Measurements from ENCODE around the gene DCTN1.

The DCTN1 gene

GRCh38 chr2:74328573-74328972 is 51.5 kb downstream of the DCTN1 start:
- no peak overlapping the region for H3K4me3 ChIP-seq (ENCODE audit: insufficient read depth, low read depth, low read length, poor library complexity, severe bottlenecking)
- no peaks in the 10 kb centered on the region for H3K4me1 ChIP-seq (ENCODE audit: control insufficient read depth, insufficient read depth, low read length, poor library complexity, severe bottlenecking)
- H3K9me3 ChIP-seq (ENCODE audit: control insufficient read depth, low read length): no peaks in the 10 kb centered on the region
- DNase-seq: no peak
- H3K27me3 ChIP-seq (replicated peaks; ENCODE audit: control insufficient read depth, insufficient read depth, low read length, poor library complexity, severe bottlenecking): no peaks in the 10 kb centered on the region
- H3K36me3 ChIP-seq (ENCODE audit: control insufficient read depth, insufficient read depth, low read length): peaks cover 15% of the 10 kb centered on the region
- no peak overlapping the region for H3K27ac ChIP-seq (ENCODE audit: insufficient read depth, low read length, poor library complexity, severe bottlenecking)

DNA sequence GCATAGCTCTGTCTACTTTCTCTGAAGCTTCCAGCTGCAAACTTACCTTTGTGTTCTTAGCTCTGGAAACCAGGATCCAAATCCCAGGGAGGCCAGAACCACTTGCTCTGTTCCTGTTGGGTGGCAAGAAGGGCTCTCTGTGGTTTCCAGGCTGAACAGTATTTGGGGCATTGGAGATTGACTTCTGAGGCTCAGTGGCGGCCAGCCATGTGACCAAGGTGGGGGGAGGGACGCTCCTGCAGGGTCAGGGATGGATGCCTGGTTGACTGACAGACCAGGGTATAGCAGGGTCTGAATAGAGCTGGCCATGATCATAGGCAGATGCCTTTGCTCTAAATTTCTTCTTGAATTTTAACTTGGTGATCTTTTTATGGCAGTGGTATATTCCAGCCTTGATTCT is 52.0 kb downstream of the DCTN1 start:
- peaks cover 14% of the 10 kb centered on the region for H3K36me3 ChIP-seq (ENCODE audit: control insufficient read depth, insufficient read depth, low read length)
- no peak overlapping the region for H3K27ac ChIP-seq (ENCODE audit: insufficient read depth, low read length, poor library complexity, severe bottlenecking)

DNA sequence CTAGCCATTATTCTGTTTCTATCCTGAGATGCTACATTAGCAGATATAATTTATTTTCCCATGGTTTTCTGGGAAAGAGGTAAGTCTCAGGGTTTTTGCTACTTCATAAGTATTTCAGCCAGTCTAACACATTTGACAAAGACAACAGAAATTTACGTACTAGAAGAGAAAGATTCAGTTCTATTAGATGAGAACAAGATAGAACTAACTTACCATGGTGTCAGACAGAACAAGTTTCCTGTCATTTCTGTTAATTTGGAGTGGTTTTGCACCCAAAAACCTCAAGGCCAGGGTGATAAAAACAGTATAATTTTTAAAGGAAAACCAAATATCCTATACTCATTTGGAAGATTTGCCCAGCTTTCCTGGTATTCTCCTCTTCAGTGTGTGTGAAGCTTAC is 52.5 kb downstream of the DCTN1 start:
- no peak for DNase-seq
- H3K4me1 ChIP-seq (ENCODE audit: control insufficient read depth, insufficient read depth, low read length, poor library complexity, severe bottlenecking): no peaks in the 10 kb centered on the region
- no peak overlapping the region for H3K27ac ChIP-seq (ENCODE audit: insufficient read depth, low read length, poor library complexity, severe bottlenecking)
- no peak overlapping the region for H3K4me3 ChIP-seq (ENCODE audit: insufficient read depth, low read depth, low read length, poor library complexity, severe bottlenecking)
- peaks cover 9% of the 10 kb centered on the region for H3K36me3 ChIP-seq (ENCODE audit: control insufficient read depth, insufficient read depth, low read length)
- H3K27me3 ChIP-seq (replicated peaks; ENCODE audit: control insufficient read depth, insufficient read depth, low read length, poor library complexity, severe bottlenecking): no peaks in the 10 kb centered on the region
- no peaks in the 10 kb centered on the region for H3K9me3 ChIP-seq (ENCODE audit: control insufficient read depth, low read length)

More for the DNA sequence above, 52.0 kb downstream of the DCTN1 start:
- Histone ChIP-seq H3K4me3 (ENCODE audit: insufficient read depth, low read depth, low read length, poor library complexity, severe bottlenecking) (no peak overlapping the region), H3K27me3 (replicated peaks; ENCODE audit: control insufficient read depth, insufficient read depth, low read length, poor library complexity, severe bottlenecking) (no peaks in the 10 kb centered on the region), H3K4me1 (ENCODE audit: control insufficient read depth, insufficient read depth, low read length, poor library complexity, severe bottlenecking) (no peaks in the 10 kb centered on the region), H3K9me3 (ENCODE audit: control insufficient read depth, low read length) (no peaks in the 10 kb centered on the region)
- no peak for DNase-seq

GRCh38 chr2:74327199-74327598 is 52.9 kb downstream of the DCTN1 start:
- H3K36me3 ChIP-seq (ENCODE audit: control insufficient read depth, insufficient read depth, low read length): peaks cover 8% of the 10 kb centered on the region
- no peaks in the 10 kb centered on the region for H3K9me3 ChIP-seq (ENCODE audit: control insufficient read depth, low read length)
- no peaks in the 10 kb centered on the region for H3K4me1 ChIP-seq (ENCODE audit: control insufficient read depth, insufficient read depth, low read length, poor library complexity, severe bottlenecking)
- DNase-seq: no peak
- H3K4me3 ChIP-seq (ENCODE audit: insufficient read depth, low read depth, low read length, poor library complexity, severe bottlenecking): no peak overlapping the region
- H3K27me3 ChIP-seq (replicated peaks; ENCODE audit: control insufficient read depth, insufficient read depth, low read length, poor library complexity, severe bottlenecking): no peaks in the 10 kb centered on the region
- H3K27ac ChIP-seq (ENCODE audit: insufficient read depth, low read length, poor library complexity, severe bottlenecking): no peak overlapping the region

DNA sequence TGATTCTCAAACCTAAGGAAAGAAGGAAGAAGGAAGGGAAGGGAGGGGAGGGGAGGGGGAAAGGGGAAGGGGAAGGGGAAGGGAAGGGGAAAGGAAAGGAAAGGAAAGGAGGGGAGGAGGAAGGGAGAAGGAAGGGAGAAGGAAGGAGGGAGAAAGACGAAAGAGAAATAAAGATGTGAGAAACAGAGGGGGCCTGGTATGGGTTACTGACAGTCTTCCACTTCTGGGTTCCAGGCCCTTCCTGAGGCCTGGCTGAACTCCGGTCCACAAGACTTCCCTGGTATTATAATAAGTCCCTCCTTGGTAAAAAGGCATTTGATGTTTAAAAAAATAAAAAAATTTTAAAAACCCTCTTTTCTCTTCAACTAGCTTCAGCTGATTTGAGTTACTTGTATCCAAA is 54.3 kb downstream of the DCTN1 start:
- Histone ChIP-seq H3K4me3 (ENCODE audit: insufficient read depth, low read depth, low read length, poor library complexity, severe bottlenecking) (no peak overlapping the region), H3K27me3 (replicated peaks; ENCODE audit: control insufficient read depth, insufficient read depth, low read length, poor library complexity, severe bottlenecking) (no peaks in the 10 kb centered on the region), H3K27ac (ENCODE audit: insufficient read depth, low read length, poor library complexity, severe bottlenecking) (no peak overlapping the region), H3K4me1 (ENCODE audit: control insufficient read depth, insufficient read depth, low read length, poor library complexity, severe bottlenecking) (no peaks in the 10 kb centered on the region), H3K9me3 (ENCODE audit: control insufficient read depth, low read length) (no peaks in the 10 kb centered on the region), H3K36me3 (ENCODE audit: control insufficient read depth, insufficient read depth, low read length) (no peaks in the 10 kb centered on the region)
- no peak for DNase-seq

- no peaks in the 10 kb centered on the region for H3K4me1 ChIP-seq (ENCODE audit: control insufficient read depth, insufficient read depth, low read length, poor library complexity, severe bottlenecking)
- H3K9me3 ChIP-seq (ENCODE audit: control insufficient read depth, low read length): no peaks in the 10 kb centered on the region
- no peak overlapping the region for H3K4me3 ChIP-seq (ENCODE audit: insufficient read depth, low read depth, low read length, poor library complexity, severe bottlenecking)
- H3K27me3 ChIP-seq (replicated peaks; ENCODE audit: control insufficient read depth, insufficient read depth, low read length, poor library complexity, severe bottlenecking): no peaks in the 10 kb centered on the region
- no peaks in the 10 kb centered on the region for H3K36me3 ChIP-seq (ENCODE audit: control insufficient read depth, insufficient read depth, low read length)
- DNase-seq: no peak
- no peak overlapping the region for H3K27ac ChIP-seq (ENCODE audit: insufficient read depth, low read length, poor library complexity, severe bottlenecking)
Measured at GRCh38 chr2:74321737-74322136, 58.4 kb downstream of the DCTN1 start.

GRCh38 chr2:74317701-74318100 is 62.4 kb downstream of the DCTN1 start:
- H3K27me3 ChIP-seq (replicated peaks; ENCODE audit: control insufficient read depth, insufficient read depth, low read length, poor library complexity, severe bottlenecking): no peaks in the 10 kb centered on the region
- no peak overlapping the region for H3K4me3 ChIP-seq (ENCODE audit: insufficient read depth, low read depth, low read length, poor library complexity, severe bottlenecking)
- H3K36me3 ChIP-seq (ENCODE audit: control insufficient read depth, insufficient read depth, low read length): peaks cover 6% of the 10 kb centered on the region
- no peak for DNase-seq
- H3K9me3 ChIP-seq (ENCODE audit: control insufficient read depth, low read length): no peaks in the 10 kb centered on the region
- no peak overlapping the region for H3K27ac ChIP-seq (ENCODE audit: insufficient read depth, low read length, poor library complexity, severe bottlenecking)
- H3K4me1 ChIP-seq (ENCODE audit: control insufficient read depth, insufficient read depth, low read length, poor library complexity, severe bottlenecking): no peaks in the 10 kb centered on the region

- Histone ChIP-seq H3K9me3 (ENCODE audit: control insufficient read depth, low read length) (no peaks in the 10 kb centered on the region), H3K27me3 (replicated peaks; ENCODE audit: control insufficient read depth, insufficient read depth, low read length, poor library complexity, severe bottlenecking) (no peaks in the 10 kb centered on the region), H3K4me3 (ENCODE audit: insufficient read depth, low read depth, low read length, poor library complexity, severe bottlenecking) (no peak overlapping the region), H3K27ac (ENCODE audit: insufficient read depth, low read length, poor library complexity, severe bottlenecking) (no peak overlapping the region), H3K4me1 (ENCODE audit: control insufficient read depth, insufficient read depth, low read length, poor library complexity, severe bottlenecking) (no peaks in the 10 kb centered on the region), H3K36me3 (ENCODE audit: control insufficient read depth, insufficient read depth, low read length) (peaks cover 6% of the 10 kb centered on the region)
- no peak for DNase-seq
Measured at GRCh38 chr2:74316627-74317295, 63.4 kb downstream of the DCTN1 start.

DNA sequence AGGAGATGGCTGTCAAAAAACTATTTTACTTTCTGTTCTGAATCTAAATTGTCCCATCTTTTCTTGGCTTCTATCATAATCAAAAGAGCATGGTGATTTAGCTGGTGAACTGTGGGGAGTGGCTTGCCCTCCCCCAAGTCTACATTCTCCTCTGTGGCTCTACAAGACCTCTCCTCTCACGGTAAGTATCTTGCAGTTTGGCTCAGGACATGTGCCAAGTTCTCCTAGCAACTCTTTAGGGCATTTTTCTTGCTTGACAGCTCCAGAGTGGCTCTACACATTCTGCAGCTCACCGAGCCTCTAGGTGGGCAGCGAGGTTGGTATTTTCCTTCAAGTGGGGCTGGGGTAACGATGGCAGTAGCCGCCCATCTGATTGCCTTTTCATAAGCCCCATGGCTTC is 66.0 kb downstream of the DCTN1 start:
- Histone ChIP-seq H3K27me3 (replicated peaks; ENCODE audit: control insufficient read depth, insufficient read depth, low read length, poor library complexity, severe bottlenecking) (no peaks in the 10 kb centered on the region), H3K36me3 (ENCODE audit: control insufficient read depth, insufficient read depth, low read length) (peaks cover 6% of the 10 kb centered on the region), H3K4me1 (ENCODE audit: control insufficient read depth, insufficient read depth, low read length, poor library complexity, severe bottlenecking) (no peaks in the 10 kb centered on the region), H3K4me3 (ENCODE audit: insufficient read depth, low read depth, low read length, poor library complexity, severe bottlenecking) (no peak overlapping the region), H3K9me3 (ENCODE audit: control insufficient read depth, low read length) (no peaks in the 10 kb centered on the region), H3K27ac (ENCODE audit: insufficient read depth, low read length, poor library complexity, severe bottlenecking) (no peak overlapping the region)
- DNase-seq: no peak

- DNase-seq: no peak
- Histone ChIP-seq H3K36me3 (ENCODE audit: control insufficient read depth, insufficient read depth, low read length) (peaks cover 6% of the 10 kb centered on the region), H3K4me3 (ENCODE audit: insufficient read depth, low read depth, low read length, poor library complexity, severe bottlenecking) (no peak overlapping the region), H3K4me1 (ENCODE audit: control insufficient read depth, insufficient read depth, low read length, poor library complexity, severe bottlenecking) (no peaks in the 10 kb centered on the region), H3K9me3 (ENCODE audit: control insufficient read depth, low read length) (no peaks in the 10 kb centered on the region), H3K27ac (ENCODE audit: insufficient read depth, low read length, poor library complexity, severe bottlenecking) (no peak overlapping the region), H3K27me3 (replicated peaks; ENCODE audit: control insufficient read depth, insufficient read depth, low read length, poor library complexity, severe bottlenecking) (no peaks in the 10 kb centered on the region)
Measured at GRCh38 chr2:74313497-74313896, 66.6 kb downstream of the DCTN1 start.

Data from effector memory CD4-positive, alpha-beta T cell (primary cell).